ENCODE measurements around the gene ANKRD2.

- no peak for TF ChIP-seq PML (IDR thresholded peaks at IDR 0.05; ENCODE audit: low read length)
- TF ChIP-seq ZBTB4 (CRISPR knock-in tag; IDR thresholded peaks at IDR 0.05): no peak
- no peak for TF ChIP-seq TCF7 (IDR thresholded peaks at IDR 0.05; ENCODE audit: borderline replicate concordance)
- no peak for TF ChIP-seq RCOR1 (conservative IDR thresholded peaks at IDR 0.05; ENCODE audit: low read depth, low read length)
- no peak for TF ChIP-seq SMAD5 (IDR thresholded peaks at IDR 0.05; ENCODE audit: low read depth)
- no peak for TF ChIP-seq SREBF2 (IDR thresholded peaks at IDR 0.05; ENCODE audit: low read length)
- no peak for TF ChIP-seq ESRRA (IDR thresholded peaks at IDR 0.05; ENCODE audit: low read length)
- no peak for TF ChIP-seq HDAC2 (IDR thresholded peaks at IDR 0.05)
- no peak for TF ChIP-seq MAX (IDR thresholded peaks at IDR 0.05; ENCODE audit: low read depth, low read length)
- TF ChIP-seq, protein P1, sequence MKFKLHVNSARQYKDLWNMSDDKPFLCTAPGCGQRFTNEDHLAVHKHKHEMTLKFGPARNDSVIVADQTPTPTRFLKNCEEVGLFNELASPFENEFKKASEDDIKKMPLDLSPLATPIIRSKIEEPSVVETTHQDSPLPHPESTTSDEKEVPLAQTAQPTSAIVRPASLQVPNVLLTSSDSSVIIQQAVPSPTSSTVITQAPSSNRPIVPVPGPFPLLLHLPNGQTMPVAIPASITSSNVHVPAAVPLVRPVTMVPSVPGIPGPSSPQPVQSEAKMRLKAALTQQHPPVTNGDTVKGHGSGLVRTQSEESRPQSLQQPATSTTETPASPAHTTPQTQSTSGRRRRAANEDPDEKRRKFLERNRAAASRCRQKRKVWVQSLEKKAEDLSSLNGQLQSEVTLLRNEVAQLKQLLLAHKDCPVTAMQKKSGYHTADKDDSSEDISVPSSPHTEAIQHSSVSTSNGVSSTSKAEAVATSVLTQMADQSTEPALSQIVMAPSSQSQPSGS (IDR thresholded peaks at IDR 0.05; ENCODE audit: low read length): no peak
- TF ChIP-seq, protein P2, sequence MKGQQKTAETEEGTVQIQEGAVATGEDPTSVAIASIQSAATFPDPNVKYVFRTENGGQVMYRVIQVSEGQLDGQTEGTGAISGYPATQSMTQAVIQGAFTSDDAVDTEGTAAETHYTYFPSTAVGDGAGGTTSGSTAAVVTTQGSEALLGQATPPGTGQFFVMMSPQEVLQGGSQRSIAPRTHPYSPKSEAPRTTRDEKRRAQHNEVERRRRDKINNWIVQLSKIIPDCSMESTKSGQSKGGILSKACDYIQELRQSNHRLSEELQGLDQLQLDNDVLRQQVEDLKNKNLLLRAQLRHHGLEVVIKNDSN (IDR thresholded peaks at IDR 0.05; ENCODE audit: borderline replicate concordance, extremely low read length, insufficient read depth, low read depth, low read length): no peak
- no peak for TF ChIP-seq TCF12 (IDR thresholded peaks at IDR 0.05; ENCODE audit: low read depth, low read length)
- TF ChIP-seq, protein P3, sequence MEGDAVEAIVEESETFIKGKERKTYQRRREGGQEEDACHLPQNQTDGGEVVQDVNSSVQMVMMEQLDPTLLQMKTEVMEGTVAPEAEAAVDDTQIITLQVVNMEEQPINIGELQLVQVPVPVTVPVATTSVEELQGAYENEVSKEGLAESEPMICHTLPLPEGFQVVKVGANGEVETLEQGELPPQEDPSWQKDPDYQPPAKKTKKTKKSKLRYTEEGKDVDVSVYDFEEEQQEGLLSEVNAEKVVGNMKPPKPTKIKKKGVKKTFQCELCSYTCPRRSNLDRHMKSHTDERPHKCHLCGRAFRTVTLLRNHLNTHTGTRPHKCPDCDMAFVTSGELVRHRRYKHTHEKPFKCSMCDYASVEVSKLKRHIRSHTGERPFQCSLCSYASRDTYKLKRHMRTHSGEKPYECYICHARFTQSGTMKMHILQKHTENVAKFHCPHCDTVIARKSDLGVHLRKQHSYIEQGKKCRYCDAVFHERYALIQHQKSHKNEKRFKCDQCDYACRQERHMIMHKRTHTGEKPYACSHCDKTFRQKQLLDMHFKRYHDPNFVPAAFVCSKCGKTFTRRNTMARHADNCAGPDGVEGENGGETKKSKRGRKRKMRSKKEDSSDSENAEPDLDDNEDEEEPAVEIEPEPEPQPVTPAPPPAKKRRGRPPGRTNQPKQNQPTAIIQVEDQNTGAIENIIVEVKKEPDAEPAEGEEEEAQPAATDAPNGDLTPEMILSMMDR (IDR thresholded peaks at IDR 0.05 in 2 of 3, conservative IDR thresholded peaks at IDR 0.05 in 1 of 3; ENCODE audit: control insufficient read depth in 2 of 3, extremely low read depth in 1 of 3, insufficient read depth in 1 of 3, low read depth in 3 of 3, low read length in 3 of 3): no peak
- no peak for TF ChIP-seq EZH2 (IDR thresholded peaks at IDR 0.05; ENCODE audit: borderline replicate concordance, control insufficient read depth, low read depth, low read length)
These were observed 1.1 kb downstream of the ANKRD2 start for GRCh38 chr10:97573672-97574071.

Data from GM12878 (cell line).